Measurements from ENCODE around the gene AIF1L. TPM values are rescaled to one million over a fixed set of nuclear protein-coding genes. Genes with fewer than 3 reads are reported as not detected.

Gene AIF1L
- total RNA-seq, 1 experiment from 2014 or later, result 5.6 TPM

DNA sequence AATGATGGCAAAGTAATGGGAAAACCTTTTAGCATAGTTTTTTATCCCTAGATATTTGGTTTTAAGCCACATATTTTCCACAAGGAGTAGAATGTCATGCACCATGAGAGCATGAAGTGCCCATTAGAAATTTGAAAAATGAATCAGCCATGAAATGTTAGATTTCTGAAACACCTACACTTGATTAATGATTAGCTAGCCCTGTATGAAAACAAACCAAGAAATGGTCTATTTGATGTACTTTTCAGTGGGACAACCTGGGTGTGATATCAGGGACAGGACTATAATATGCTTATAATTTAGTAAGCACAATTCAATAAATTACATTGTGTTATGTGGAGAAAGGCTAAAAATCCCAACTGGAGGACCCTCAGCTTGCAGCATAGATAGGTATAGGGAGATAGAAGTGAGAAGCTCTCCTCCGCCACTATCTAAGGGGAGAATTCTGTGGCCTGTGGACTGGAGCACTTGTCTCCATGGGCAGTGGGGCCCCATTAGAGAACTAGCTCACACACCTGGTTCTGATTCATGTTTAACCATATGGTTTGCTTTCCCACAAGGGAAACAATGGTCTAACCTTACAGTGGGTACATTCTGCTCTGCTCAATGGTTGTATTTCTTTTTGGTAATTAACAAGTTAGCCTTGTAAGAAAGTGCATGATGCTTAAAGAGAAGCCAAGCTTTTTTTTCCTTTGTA lies 64.2 kb downstream of the AIF1L start:
- no peak for DNase-seq (ENCODE audit: low spot score)
- no peak for TF ChIP-seq EZH2 (IDR thresholded peaks at IDR 0.05; ENCODE audit: borderline replicate concordance, low read depth, low read length, poor library complexity, severe bottlenecking)
- TF ChIP-seq, protein P1, sequence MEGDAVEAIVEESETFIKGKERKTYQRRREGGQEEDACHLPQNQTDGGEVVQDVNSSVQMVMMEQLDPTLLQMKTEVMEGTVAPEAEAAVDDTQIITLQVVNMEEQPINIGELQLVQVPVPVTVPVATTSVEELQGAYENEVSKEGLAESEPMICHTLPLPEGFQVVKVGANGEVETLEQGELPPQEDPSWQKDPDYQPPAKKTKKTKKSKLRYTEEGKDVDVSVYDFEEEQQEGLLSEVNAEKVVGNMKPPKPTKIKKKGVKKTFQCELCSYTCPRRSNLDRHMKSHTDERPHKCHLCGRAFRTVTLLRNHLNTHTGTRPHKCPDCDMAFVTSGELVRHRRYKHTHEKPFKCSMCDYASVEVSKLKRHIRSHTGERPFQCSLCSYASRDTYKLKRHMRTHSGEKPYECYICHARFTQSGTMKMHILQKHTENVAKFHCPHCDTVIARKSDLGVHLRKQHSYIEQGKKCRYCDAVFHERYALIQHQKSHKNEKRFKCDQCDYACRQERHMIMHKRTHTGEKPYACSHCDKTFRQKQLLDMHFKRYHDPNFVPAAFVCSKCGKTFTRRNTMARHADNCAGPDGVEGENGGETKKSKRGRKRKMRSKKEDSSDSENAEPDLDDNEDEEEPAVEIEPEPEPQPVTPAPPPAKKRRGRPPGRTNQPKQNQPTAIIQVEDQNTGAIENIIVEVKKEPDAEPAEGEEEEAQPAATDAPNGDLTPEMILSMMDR (conservative IDR thresholded peaks at IDR 0.05; ENCODE audit: low read depth, low read length), result no peak
- peaks cover 67% of the 10 kb centered on the region for H3K36me3 ChIP-seq (ENCODE audit: insufficient read depth, low read length, poor library complexity, severe bottlenecking)
- no peak overlapping the region for H3K27ac ChIP-seq (ENCODE audit: low read depth, low read length, poor library complexity, severe bottlenecking)
- no peaks in the 10 kb centered on the region for H3K9me3 ChIP-seq (ENCODE audit: low read depth, low read length, poor library complexity, severe bottlenecking)
- intact Hi-C loops (cut with micrococcal nuclease; ENCODE audit: unreplicated experiment), result no loop called here
- ChIA-PET POLR2A (ENCODE audit: low non-redundant PET) (no interaction called here), CTCF (interaction anchor here (0.7 kb wide), 2 partner anchors 175 to 278 kb away, joined by 3 to 5 read pairs; no protein-coding TSS in a partner anchor)
- H3K4me3 ChIP-seq (ENCODE audit: low read depth, low read length, poor library complexity, severe bottlenecking), result no peak overlapping the region
- H3K27me3 ChIP-seq (replicated peaks; ENCODE audit: insufficient read depth, low read depth, low read length, poor library complexity), result no peaks in the 10 kb centered on the region
- no TSS peak for BruUV-seq (replicated peaks)
- no peaks in the 10 kb centered on the region for H3K4me1 ChIP-seq (ENCODE audit: insufficient read depth, low read length, poor library complexity, severe bottlenecking)

DNA sequence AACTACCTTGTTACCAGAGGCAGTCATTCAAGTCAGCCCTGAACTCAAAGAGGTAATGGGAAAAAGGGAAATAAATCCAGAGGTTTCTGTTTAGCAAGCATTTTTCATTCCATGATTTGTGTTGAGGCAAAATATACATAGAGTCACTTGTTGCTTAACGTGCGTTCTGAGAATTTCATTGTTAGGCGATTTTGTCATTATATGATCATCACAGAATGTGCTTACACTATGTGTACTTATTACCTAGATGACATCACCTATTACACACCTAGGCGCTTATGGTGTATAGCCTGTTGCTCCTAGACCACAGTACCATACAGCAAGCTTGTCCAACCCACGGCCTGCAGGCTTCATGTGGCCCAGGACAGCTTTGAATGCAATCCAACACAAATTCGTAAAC lies 65.3 kb downstream of the AIF1L start:
- intact Hi-C loops (cut with micrococcal nuclease; ENCODE audit: unreplicated experiment), result no loop called here
- DNase-seq (ENCODE audit: low spot score), result no peak
- no peaks in the 10 kb centered on the region for H3K9me3 ChIP-seq (ENCODE audit: low read depth, low read length, poor library complexity, severe bottlenecking)
- ChIA-PET POLR2A (ENCODE audit: low non-redundant PET) (no interaction called here), CTCF (no interaction called here)
- H3K4me1 ChIP-seq (ENCODE audit: insufficient read depth, low read length, poor library complexity, severe bottlenecking), result no peaks in the 10 kb centered on the region
- no peaks in the 10 kb centered on the region for H3K27me3 ChIP-seq (replicated peaks; ENCODE audit: insufficient read depth, low read depth, low read length, poor library complexity)
- BruUV-seq (replicated peaks), result no TSS peak
- H3K4me3 ChIP-seq (ENCODE audit: low read depth, low read length, poor library complexity, severe bottlenecking), result no peak overlapping the region
- H3K36me3 ChIP-seq (ENCODE audit: insufficient read depth, low read length, poor library complexity, severe bottlenecking), result peaks cover 68% of the 10 kb centered on the region
- TF ChIP-seq EZH2 (IDR thresholded peaks at IDR 0.05; ENCODE audit: borderline replicate concordance, low read depth, low read length, poor library complexity, severe bottlenecking), result no peak
- no peak overlapping the region for H3K27ac ChIP-seq (ENCODE audit: low read depth, low read length, poor library complexity, severe bottlenecking)

DNA sequence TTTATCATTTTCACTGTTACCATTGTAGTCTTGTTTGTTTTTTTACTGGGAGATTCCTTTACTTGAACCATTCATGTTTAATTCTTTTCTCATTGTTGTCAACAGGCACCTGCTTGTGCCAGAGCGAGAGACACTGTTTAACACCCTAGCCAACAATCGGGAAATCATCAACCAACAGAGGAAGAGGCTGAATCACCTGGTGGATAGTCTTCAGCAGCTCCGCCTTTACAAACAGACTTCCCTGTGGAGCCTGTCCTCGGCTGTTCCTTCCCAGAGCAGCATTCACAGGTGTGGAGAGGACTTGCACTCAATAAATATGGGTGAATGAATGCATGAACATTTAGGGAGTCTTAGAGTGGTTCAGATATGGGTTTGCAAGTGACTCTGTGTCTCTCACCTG lies 66.6 kb downstream of the AIF1L start:
- H3K27me3 ChIP-seq (replicated peaks; ENCODE audit: insufficient read depth, low read depth, low read length, poor library complexity), result no peaks in the 10 kb centered on the region
- intact Hi-C loops (cut with micrococcal nuclease; ENCODE audit: unreplicated experiment), result no loop called here
- TF ChIP-seq, protein P1 (conservative IDR thresholded peaks at IDR 0.05; ENCODE audit: low read depth, low read length), result no peak
- no peak for TF ChIP-seq EZH2 (IDR thresholded peaks at IDR 0.05; ENCODE audit: borderline replicate concordance, low read depth, low read length, poor library complexity, severe bottlenecking)
- H3K27ac ChIP-seq (ENCODE audit: low read depth, low read length, poor library complexity, severe bottlenecking), result no peak overlapping the region
- no peak for DNase-seq (ENCODE audit: low spot score)
- H3K4me1 ChIP-seq (ENCODE audit: insufficient read depth, low read length, poor library complexity, severe bottlenecking), result no peaks in the 10 kb centered on the region
- H3K36me3 ChIP-seq (ENCODE audit: insufficient read depth, low read length, poor library complexity, severe bottlenecking), result peaks cover 63% of the 10 kb centered on the region
- no peak overlapping the region for H3K4me3 ChIP-seq (ENCODE audit: low read depth, low read length, poor library complexity, severe bottlenecking)
- ChIA-PET POLR2A (ENCODE audit: low non-redundant PET) (no interaction called here), CTCF (no interaction called here)
- no peaks in the 10 kb centered on the region for H3K9me3 ChIP-seq (ENCODE audit: low read depth, low read length, poor library complexity, severe bottlenecking)
- BruUV-seq (replicated peaks), result no TSS peak

DNA sequence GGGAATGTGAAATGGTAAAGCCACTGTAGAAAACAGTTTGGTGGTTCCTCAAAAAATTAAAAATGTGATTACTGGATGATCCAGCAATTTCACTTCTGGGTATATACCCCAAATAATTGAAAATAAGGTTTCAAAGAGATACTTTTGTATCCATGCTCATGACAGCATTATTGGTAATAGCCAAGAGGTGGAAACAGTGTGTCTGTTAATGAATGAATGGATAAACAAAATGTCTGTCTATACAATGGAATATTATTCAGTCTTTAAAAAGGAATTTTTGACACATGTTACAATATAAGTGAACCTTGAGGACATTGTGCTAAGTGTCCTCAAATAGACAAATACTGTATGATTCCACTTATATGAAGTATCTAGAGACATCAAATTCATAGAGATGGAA lies 69.2 kb downstream of the AIF1L start:
- CTCF ChIA-PET, result no interaction called here
- Histone ChIP-seq H3K4me3 (ENCODE audit: low read depth, low read length, poor library complexity, severe bottlenecking) (no peak overlapping the region), H3K36me3 (ENCODE audit: insufficient read depth, low read length, poor library complexity, severe bottlenecking) (peaks cover 46% of the 10 kb centered on the region)

More for the DNA sequence above, 69.2 kb downstream of the AIF1L start:
- Histone ChIP-seq H3K27ac (ENCODE audit: low read depth, low read length, poor library complexity, severe bottlenecking) (no peak overlapping the region), H3K27me3 (replicated peaks; ENCODE audit: insufficient read depth, low read depth, low read length, poor library complexity) (no peaks in the 10 kb centered on the region), H3K4me1 (ENCODE audit: insufficient read depth, low read length, poor library complexity, severe bottlenecking) (no peaks in the 10 kb centered on the region), H3K9me3 (ENCODE audit: low read depth, low read length, poor library complexity, severe bottlenecking) (no peaks in the 10 kb centered on the region)
- POLR2A ChIA-PET (ENCODE audit: low non-redundant PET), result no interaction called here
- no peak for TF ChIP-seq EZH2 (IDR thresholded peaks at IDR 0.05; ENCODE audit: borderline replicate concordance, low read depth, low read length, poor library complexity, severe bottlenecking)
- TF ChIP-seq, protein P1 (conservative IDR thresholded peaks at IDR 0.05; ENCODE audit: low read depth, low read length), result no peak
- no peak for DNase-seq (ENCODE audit: low spot score)
- no TSS peak for BruUV-seq (replicated peaks)
- intact Hi-C loops (cut with micrococcal nuclease; ENCODE audit: unreplicated experiment), result no loop called here

Data from A673 (cell line).